Heart right ventricle (tissue), 16 donors: ENCODE results near the gene URI1. TPM values are rescaled to one million over a fixed set of nuclear protein-coding genes. Genes with fewer than 3 reads are reported as not detected.

Experiments used
- ATAC-seq, 8 donors: fragments of 200-7000 bp; cut with Tn5 transposase; one replicate each; pipeline ENCODE4 v1.9.1; 2020; ENCODE audit warnings: mild to moderate bottlenecking in 8 of 8, moderate library complexity in 8 of 8, moderate number of reproducible peaks in 1 of 8
- DNase-seq, 2 donors: peaks; one replicate each; pipeline ENCODE4 v3.0.0-alpha.2; 2020
- H3K27ac ChIP-seq, 10 donors: fragments of 200-600 bp; sonication (generic) in 2 of 10; one replicate each; pipeline versions ENCODE4 v1.5.0 to v1.8.0; 2020 to 2022; ENCODE audit warnings: mild to moderate bottlenecking in 3 of 10
- H3K27me3 ChIP-seq, 7 donors: fragments of 200-600 bp; one replicate each; pipeline ENCODE4 v1.8.0; 2021 to 2022; ENCODE audit warnings: mild to moderate bottlenecking in 2 of 7
- H3K36me3 ChIP-seq, 9 donors: fragments of 200-600 bp; sonication (generic) in 1 of 9; one replicate each; pipeline versions ENCODE4 v1.5.0 to v1.8.0; 2020 to 2022; ENCODE audit warnings: mild to moderate bottlenecking in 2 of 9
- H3K4me1 ChIP-seq, 9 donors: fragments of 200-600 bp; sonication (generic) in 1 of 9; one replicate each; pipeline versions ENCODE4 v1.5.0 to v1.8.0; 2020 to 2022; ENCODE audit warnings: mild to moderate bottlenecking in 4 of 9
- H3K4me3 ChIP-seq, 10 donors: fragments of 200-600 bp; sonication (generic) in 2 of 10; one replicate each; pipeline versions ENCODE4 v1.5.0 to v1.8.0; 2020 to 2022; ENCODE audit warnings: mild to moderate bottlenecking in 7 of 10, moderate library complexity in 2 of 10
- H3K9me3 ChIP-seq, 11 donors: fragments of 200-600 bp in 10 of 11; sonication (generic) in 2 of 11; one replicate each; pipeline versions ENCODE4 v1.5.0 to v1.8.0; 2013 to 2022; ENCODE audit warnings: mild to moderate bottlenecking in 2 of 11, control low read depth in 1 of 11, moderate library complexity in 1 of 11
- CTCF ChIP-seq, 9 donors: fragments of 200-600 bp; sonication (generic) in 2 of 9; IDR thresholded peaks; one replicate each; pipeline versions ENCODE4 v1.5.0 to v1.8.0; 2021 to 2022; ENCODE audit warnings: antibody characterized with exemption in 9 of 9, mild to moderate bottlenecking in 5 of 9, moderate library complexity in 1 of 9
- WGBS, 2 donors: extraction: QIAGEN DNeasy Blood & Tissue Kit; methylation state at CpG; one replicate each; pipeline ENCODE4 v1.1.7; 2013; ENCODE audit warnings: inconsistent platforms in 1 of 2; 5-methylcytosine and 5-hydroxymethylcytosine counted together
- intact Hi-C, 10 donors: fragments of 100-400 bp; cut with DNase I; formaldehyde crosslinking; loops; one replicate each; pipeline versions ENCODE4 v1.11.1 to v1.14.2; 2022
- polyA plus RNA-seq, 2 donors: library from polyadenylated mRNA; stranded (reverse); fragments of 200-250 nt; gene quantifications; one replicate each; pipeline ENCODE4 v1.2.3, GENCODE V29; 2013
- total RNA-seq, 10 donors: library from RNA; stranded (reverse); fragmentation: NEBNext Ultra II Directional in 3 of 10; extraction: Animal tissue kit (Norgen Biotek cat#: 25700) in 3 of 10; gene quantifications; one replicate each; pipeline versions ENCODE4 v1.2.1 to v1.2.4, GENCODE V29; 2021 to 2023
- donor health status: Arrhythmogenic right ventricular cardiomyopathy.
- donor health status: ischemic (EF 13 %, LVEDD 7.1; RV severe dilation, severe dysfunction).
- donor health status: healthy with polysubstance abuse.
- donor health status: DM: no; HTN: yes; CAD: no.
- donor health status: DM: no; HTN: no; CAD: no.
- donor health status: ischemic (EF 25% LVEDD 6.9; RV normal size, moderate dysfunction).
- donor health status: ischemic (EF 25% LVEDD 5.7; RV mildly dilated, moderate dysfunction).
- donor health status: healthy.
- donor health status: DM: yes; HTN: yes; CAD: no.
- donor health status: Ischemic cardiomyopathy.
- donor health status: ischemic (EF 35%, LVEDD 5.7; RV mildly dilated, moderate dysfunction).
- donor health status: nonischemic (EF 11% LVEDD 7.7; RV severe dilation, severe dysfunction).
- donor health status: DM: yes; HTN: yes; CAD: no.
- donor health status: PGD.
- donor health status: ischemic (EF 29% LVEDD 5.4; RV normal size, mild dysfunction).
- donor health status: nonischemic (EF 23%, LVEDD 6.1; RV moderate dilation, normal function).

Gene URI1
- total and polyA plus RNA-seq, 12 donors, result 10.2 to 47.7 (median 41.9) TPM

GRCh38 chr19:29940971-29941585 is 961 bp upstream of the URI1 start:
- Histone ChIP-seq H3K4me3 (peak overlapping the region in 2 of 10 donors; percentile 76 to 86), H3K27ac (no peak overlapping the region), H3K27me3 (no peaks in the 10 kb centered on the region), H3K36me3 (no peaks in the 10 kb centered on the region), H3K4me1 (peaks cover 0 to 39% (median 31%) of the 10 kb centered on the region in 9 donors), H3K9me3 (peaks cover 0 to 15% (median 6%) of the 10 kb centered on the region in 11 donors)
- ATAC-seq (no peak), DNase-seq (no peak)
- TF ChIP-seq CTCF (IDR thresholded peaks at IDR 0.05), result no peak
- intact Hi-C loops, result loop anchor here in 1 of 10 donors (10.0 kb wide), 1 partner anchor 126 kb away; the partner anchor contains the start of gene CCNE1
- 89% methylated on average over 9 of the region's 9 CpGs for WGBS, 2 donors

- WGBS, 2 donors, result 2 to 4% methylated on average over 57 to 78 of the region's 79 CpGs
- ATAC-seq (peak; percentile 67 to 82 (median 78)), DNase-seq (peak; percentile 43 to 72)
- H3K27ac ChIP-seq, result peak overlapping the region; percentile 26 to 86 (median 80)
- no peaks in the 10 kb centered on the region for H3K9me3 ChIP-seq
- intact Hi-C loops, result loop anchor here in 1 of 10 donors (10.0 kb wide), 1 partner anchor 128 kb away; the partner anchor contains the start of gene CCNE1
- no peak for TF ChIP-seq CTCF (IDR thresholded peaks at IDR 0.05)
- H3K4me1 ChIP-seq, result peaks cover 0 to 46% (median 31%) of the 10 kb centered on the region in 9 donors
- no peaks in the 10 kb centered on the region for H3K36me3 ChIP-seq
- H3K4me3 ChIP-seq, result peak overlapping the region; percentile 42 to 94 (median 88)
- H3K27me3 ChIP-seq, result no peaks in the 10 kb centered on the region
Observed at GRCh38 chr19:29942404-29943261, 594 bp downstream of the URI1 start.

GRCh38 chr19:29943615-29944014 is 1.6 kb downstream of the URI1 start:
- H3K4me3 ChIP-seq, result peak overlapping the region in 8 of 10 donors; percentile 76 to 94 (median 90)
- no peak for TF ChIP-seq CTCF (IDR thresholded peaks at IDR 0.05)
- ATAC-seq (no peak), DNase-seq (no peak)
- H3K27ac ChIP-seq, result no peak overlapping the region
- no peaks in the 10 kb centered on the region for H3K9me3 ChIP-seq
- intact Hi-C loops, result loop anchor here in 1 of 10 donors (10.0 kb wide), 1 partner anchor 129 kb away; the partner anchor contains the start of gene CCNE1
- no peaks in the 10 kb centered on the region for H3K27me3 ChIP-seq
- 86 to 90% methylated on average over 8 of the region's 8 CpGs for WGBS, 2 donors
- H3K4me1 ChIP-seq, result peaks cover 0 to 46% (median 31%) of the 10 kb centered on the region in 9 donors
- no peaks in the 10 kb centered on the region for H3K36me3 ChIP-seq

- no peak for TF ChIP-seq CTCF (IDR thresholded peaks at IDR 0.05)
- H3K4me1 ChIP-seq, result peaks cover 0 to 46% (median 31%) of the 10 kb centered on the region in 9 donors
Observed at GRCh38 chr19:29944390-29945012, 2.5 kb downstream of the URI1 start.

More at GRCh38 chr19:29944390-29945012, 2.5 kb downstream of the URI1 start:
- DNase-seq, result no peak
- intact Hi-C loops, result loop anchor here in 1 of 10 donors (10.0 kb wide), 1 partner anchor 130 kb away; the partner anchor contains the start of gene CCNE1
- Histone ChIP-seq H3K27ac (no peak overlapping the region), H3K9me3 (no peaks in the 10 kb centered on the region), H3K27me3 (no peaks in the 10 kb centered on the region), H3K36me3 (no peaks in the 10 kb centered on the region), H3K4me3 (no peak overlapping the region)
- ATAC-seq, result no peak
- WGBS, 2 donors, result 58 to 69% methylated on average over 8 of the region's 8 CpGs
